ENCODE data around the gene KREMEN1. TPM values are rescaled to one million over a fixed set of nuclear protein-coding genes. Genes with fewer than 3 reads are reported as not detected.

The KREMEN1 gene
- total RNA-seq, 1 donor from 2014 or later: 10.7 TPM

DNA sequence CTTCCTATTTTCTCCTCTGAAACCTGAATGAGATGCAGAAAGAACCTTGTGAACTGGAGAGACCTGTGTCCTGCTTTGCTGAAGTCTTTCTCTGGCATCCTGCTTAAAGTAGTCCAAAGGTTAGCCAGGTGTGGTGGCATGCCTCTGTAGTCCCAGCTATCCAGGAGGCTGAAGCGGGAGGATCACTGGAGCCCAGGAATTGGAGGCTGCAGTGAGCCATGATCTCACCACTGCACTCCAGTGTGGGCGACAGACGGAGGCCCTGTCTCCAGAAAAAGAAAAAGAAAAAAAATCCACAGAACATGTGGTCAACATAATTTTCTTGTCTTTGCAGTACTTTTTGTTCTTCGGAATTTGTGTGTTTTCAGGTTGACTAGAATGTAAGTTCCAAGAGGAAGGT lies 2.3 kb upstream of the KREMEN1 start:
- no peaks in the 10 kb centered on the region for H3K9me3 ChIP-seq
- H3K4me1 ChIP-seq: peaks cover 0 to 14% of the 10 kb centered on the region in 2 donors
- no peak for DNase-seq (ENCODE audit: low spot score in 2 of 2)
- intact Hi-C loops (cut with DNase I): loop anchor here (5.0 kb wide), 1 partner anchor 82 kb away; no protein-coding TSS in a partner anchor
- no peak overlapping the region for H3K27ac ChIP-seq
- H3K36me3 ChIP-seq: no peaks in the 10 kb centered on the region
- H3K4me3 ChIP-seq: no peak overlapping the region
- no peak for TF ChIP-seq CTCF (IDR thresholded peaks at IDR 0.05)
- no peaks in the 10 kb centered on the region for H3K27me3 ChIP-seq

DNA sequence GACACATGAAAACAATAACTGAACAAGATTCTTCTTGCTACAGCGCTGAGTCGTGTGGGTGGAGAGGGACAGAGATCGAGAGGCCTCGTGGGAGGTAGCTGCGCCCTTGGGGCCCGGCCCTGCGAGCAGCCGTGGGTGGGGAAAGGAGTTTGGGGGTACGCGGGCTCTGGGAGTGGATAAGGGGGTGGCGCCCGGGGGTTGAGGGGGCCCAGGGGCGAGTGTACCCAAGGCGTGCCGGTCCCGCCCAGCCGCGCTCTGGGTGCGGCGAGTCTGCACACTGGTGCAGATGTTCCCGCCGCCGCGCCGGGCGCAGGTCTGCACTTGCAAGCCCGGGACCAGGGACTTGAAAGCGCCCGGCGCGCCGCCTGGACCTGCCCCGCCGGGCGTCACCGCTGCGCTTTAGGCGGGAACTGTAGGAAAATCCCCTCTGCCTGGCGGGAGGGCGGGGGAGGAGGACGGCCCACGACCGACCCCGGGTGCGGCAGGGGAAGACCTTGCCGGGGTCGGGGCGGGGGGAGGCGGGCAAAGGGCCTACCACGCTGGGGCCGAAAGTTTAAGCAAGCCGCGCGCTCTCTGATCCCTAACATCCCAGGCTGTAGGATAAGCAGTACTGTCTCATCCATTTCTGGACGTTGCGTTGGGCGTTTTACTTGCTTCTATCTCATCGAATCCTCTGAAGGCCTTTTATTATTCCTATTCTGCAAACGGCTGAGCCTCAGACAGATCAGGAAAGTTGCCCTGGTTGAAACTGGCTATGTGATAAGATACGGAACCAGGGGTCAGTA lies 1.4 kb upstream of the KREMEN1 start:
- Histone ChIP-seq H3K9me3 (no peaks in the 10 kb centered on the region), H3K27ac (no peak overlapping the region), H3K4me3 (peak overlapping the region; percentile 40 to 91), H3K4me1 (peaks cover 0 to 14% of the 10 kb centered on the region in 2 donors), H3K36me3 (no peaks in the 10 kb centered on the region), H3K27me3 (no peaks in the 10 kb centered on the region)
- peak in 1 of 2 donors; percentile 72 for DNase-seq (ENCODE audit: low spot score in 2 of 2)
- intact Hi-C loops (cut with DNase I): loop anchor here (5.0 kb wide), 1 partner anchor 81 kb away; no protein-coding TSS in a partner anchor
- no peak for TF ChIP-seq CTCF (IDR thresholded peaks at IDR 0.05)

DNA sequence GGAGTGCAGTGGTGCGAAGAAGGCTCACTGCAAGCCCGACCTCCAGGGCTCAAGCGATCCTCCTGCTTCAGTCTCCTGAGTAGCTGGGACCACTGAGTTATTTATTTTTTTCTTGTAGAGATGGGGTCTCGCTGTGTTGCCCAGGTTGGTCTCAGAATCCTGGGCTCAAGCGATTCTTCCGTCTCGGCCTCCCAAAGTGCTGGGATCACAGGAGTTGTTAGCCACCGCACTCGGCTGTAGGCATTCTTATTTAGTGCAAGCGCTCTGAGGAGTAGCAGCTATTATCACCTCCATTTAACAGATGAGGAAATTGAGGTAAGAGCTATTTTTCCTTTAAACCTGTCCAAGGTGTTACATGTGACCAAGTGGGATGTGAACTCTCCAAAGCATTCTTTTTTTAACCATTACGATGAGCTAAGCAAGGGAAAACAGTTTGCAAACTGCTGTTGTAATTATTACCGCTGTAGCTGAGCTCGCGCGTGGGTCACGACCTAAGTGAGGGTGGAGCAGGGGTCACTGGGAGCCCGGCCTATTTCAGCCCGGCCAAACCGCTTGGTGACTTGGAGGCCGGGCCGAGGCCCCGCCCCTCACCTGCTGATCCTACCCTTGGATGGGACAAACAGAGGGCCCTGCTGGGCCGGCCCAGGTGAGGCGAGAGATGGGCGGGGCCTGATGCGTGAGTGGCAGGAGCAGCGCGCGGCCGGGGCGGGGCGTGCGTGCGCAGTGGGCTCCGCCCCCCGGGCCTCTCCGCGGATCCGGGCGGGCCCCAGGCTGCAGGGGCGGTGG lies 449 bp upstream of the KREMEN1 start:
- TF ChIP-seq CTCF (IDR thresholded peaks at IDR 0.05): no peak
- DNase-seq (ENCODE audit: low spot score in 2 of 2): peak; percentile 53 to 89
- intact Hi-C loops (cut with DNase I): loop anchor here (5.0 kb wide), 1 partner anchor 80 kb away; no protein-coding TSS in a partner anchor
- Histone ChIP-seq H3K4me3 (peak overlapping the region; percentile 72 to 91), H3K27me3 (no peaks in the 10 kb centered on the region), H3K27ac (no peak overlapping the region), H3K4me1 (peaks cover 0 to 14% of the 10 kb centered on the region in 2 donors), H3K36me3 (no peaks in the 10 kb centered on the region), H3K9me3 (no peaks in the 10 kb centered on the region)

DNA sequence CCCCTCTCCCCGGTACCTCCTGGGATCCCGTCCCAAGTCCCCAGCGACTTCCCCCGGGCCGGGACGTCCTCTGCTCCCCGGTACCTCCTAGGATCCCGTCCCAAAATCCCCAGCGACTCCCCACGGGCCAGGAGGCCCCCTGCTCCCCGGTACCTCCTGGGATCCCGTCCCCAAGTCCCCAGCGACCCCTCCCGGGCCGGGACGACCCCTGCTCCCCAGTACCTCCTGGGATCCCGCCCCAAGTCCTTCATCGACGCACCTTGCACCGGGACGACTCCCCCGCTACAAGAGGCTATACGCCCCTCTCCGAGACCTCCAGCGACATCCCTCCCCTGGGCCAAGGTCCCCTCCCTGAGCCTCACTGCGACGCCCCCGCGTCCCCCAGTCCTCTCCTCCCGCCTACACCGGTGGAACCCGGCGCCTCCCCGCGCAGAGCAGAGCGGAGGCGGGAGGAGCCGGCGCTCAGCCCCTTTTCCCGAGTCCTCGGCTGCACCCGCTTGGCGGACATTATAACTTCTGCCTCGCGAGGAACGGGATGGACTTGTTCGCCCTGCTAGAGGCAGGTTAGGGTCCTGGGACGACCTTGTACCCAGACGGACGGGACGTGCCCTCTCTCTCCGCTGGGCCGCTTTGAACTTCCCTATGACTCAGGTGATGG lies 912 bp downstream of the KREMEN1 start:
- peaks cover 0 to 14% of the 10 kb centered on the region in 2 donors for H3K4me1 ChIP-seq
- peak overlapping the region in 1 of 2 donors; percentile 27 for H3K27ac ChIP-seq

More for the DNA sequence above, 912 bp downstream of the KREMEN1 start:
- H3K9me3 ChIP-seq: no peaks in the 10 kb centered on the region
- no peaks in the 10 kb centered on the region for H3K36me3 ChIP-seq
- H3K4me3 ChIP-seq: peak overlapping the region; percentile 72 to 91
- intact Hi-C loops (cut with DNase I): loop anchor here (5.0 kb wide), 1 partner anchor 79 kb away; no protein-coding TSS in a partner anchor
- H3K27me3 ChIP-seq: no peaks in the 10 kb centered on the region
- TF ChIP-seq CTCF (IDR thresholded peaks at IDR 0.05): no peak
- DNase-seq (ENCODE audit: low spot score in 2 of 2): peak in 1 of 2 donors; percentile 70

Measured in ascending aorta (tissue), 2 donors.